AG10803 (cell line): Measurements from ENCODE around the gene PRDM1.

Experiments
- DNase-seq: peaks from one replicate; pipeline ENCODE4 v3.0.0; 2010; ENCODE audit warnings: low read depth
- H3K4me3 ChIP-seq: 2 replicates; pipeline ENCODE4 v1.5.1; 2011; ENCODE audit warnings: mild to moderate bottlenecking, low read length, control low read depth
- CTCF ChIP-seq: conservative IDR thresholded peaks from 2 replicates; pipeline ENCODE4 v1.5.1; 2011; ENCODE audit warnings: mild to moderate bottlenecking, low read length, control low read depth, inconsistent platforms

Gene PRDM1

GRCh38 chr6:106105493-106105892, 19.4 kb downstream of the PRDM1 start:
- TF ChIP-seq CTCF: no peak
- no peak for DNase-seq
- no peak overlapping the region for H3K4me3 ChIP-seq

GRCh38 chr6:106106276-106107042, 20.3 kb downstream of the PRDM1 start:
- no peak for TF ChIP-seq CTCF
- DNase-seq: no peak
- H3K4me3 ChIP-seq: no peak overlapping the region

GRCh38 chr6:106107043-106107613, 21.0 kb downstream of the PRDM1 start:
- TF ChIP-seq CTCF: no peak
- DNase-seq: no peak
- H3K4me3 ChIP-seq: no peak overlapping the region

- TF ChIP-seq CTCF: no peak
- H3K4me3 ChIP-seq: no peak overlapping the region
- no peak for DNase-seq
These were observed 22.0 kb downstream of the PRDM1 start for GRCh38 chr6:106108129-106108528.

GRCh38 chr6:106109029-106109428, 22.9 kb downstream of the PRDM1 start:
- no peak for DNase-seq
- H3K4me3 ChIP-seq: no peak overlapping the region
- no peak for TF ChIP-seq CTCF

- TF ChIP-seq CTCF: no peak
- no peak overlapping the region for H3K4me3 ChIP-seq
- no peak for DNase-seq
These were observed 24.2 kb downstream of the PRDM1 start for GRCh38 chr6:106110164-106110826.

GRCh38 chr6:106112433-106112832, 26.3 kb downstream of the PRDM1 start:
- no peak for DNase-seq
- TF ChIP-seq CTCF: no peak
- H3K4me3 ChIP-seq: no peak overlapping the region
